Activated CD8-positive, alpha-beta memory T cell treated with anti-CD3 and anti-CD28 coated beads, Interleukin-2, amount 50 U/mL, for 24 hours (primary cell): ENCODE data around the gene PRICKLE3.

ENCODE experiments used
- DNase-seq: peaks from one replicate; pipeline ENCODE4 v3.0.0-alpha.2; 2020; ENCODE audit errors: extremely low read depth

The PRICKLE3 gene

GRCh38 chrX:49208399-49208798 lies 22.2 kb upstream of the PRICKLE3 start:
- DNase-seq = no peak

DNA sequence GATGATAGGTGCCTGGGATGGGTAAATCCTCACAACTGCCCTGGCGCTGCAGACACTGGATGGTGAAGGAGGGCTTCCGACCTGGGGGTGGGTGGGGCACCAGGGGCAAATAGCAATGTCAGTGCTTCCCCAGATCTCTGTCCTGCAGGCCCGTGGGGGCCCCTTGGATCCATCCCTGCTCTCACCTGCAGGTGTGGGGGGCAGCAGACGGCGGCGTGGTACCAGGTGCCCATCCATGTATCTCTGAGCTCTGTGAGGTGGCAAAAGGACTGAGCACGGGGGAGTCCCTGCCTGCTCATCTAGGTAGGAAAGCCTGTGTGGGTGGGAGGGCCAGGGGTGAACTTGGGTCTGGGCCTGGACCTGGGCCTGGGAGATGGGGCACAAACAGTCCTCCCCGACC lies 20.4 kb upstream of the PRICKLE3 start:
- no peak for DNase-seq

DNA sequence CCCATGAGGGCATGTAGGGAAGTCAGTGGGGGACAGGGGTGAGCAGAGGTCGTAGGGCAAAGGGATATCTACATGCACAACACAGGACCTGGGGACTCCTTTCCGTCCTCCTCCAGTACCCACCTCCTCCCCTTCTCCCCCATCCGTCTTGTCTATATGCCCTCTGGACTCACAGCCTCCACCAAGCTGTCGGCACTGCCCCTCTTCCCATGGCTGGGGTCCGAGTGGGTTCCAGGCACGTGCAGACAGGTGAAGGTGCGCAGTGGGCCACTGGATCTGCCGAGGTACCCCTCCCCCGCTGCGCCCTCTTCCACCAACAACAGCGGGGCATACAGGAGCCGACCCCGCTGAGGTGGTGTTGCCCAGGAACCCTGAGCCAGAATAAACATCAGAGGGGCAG lies 19.3 kb upstream of the PRICKLE3 start:
- DNase-seq = no peak

DNA sequence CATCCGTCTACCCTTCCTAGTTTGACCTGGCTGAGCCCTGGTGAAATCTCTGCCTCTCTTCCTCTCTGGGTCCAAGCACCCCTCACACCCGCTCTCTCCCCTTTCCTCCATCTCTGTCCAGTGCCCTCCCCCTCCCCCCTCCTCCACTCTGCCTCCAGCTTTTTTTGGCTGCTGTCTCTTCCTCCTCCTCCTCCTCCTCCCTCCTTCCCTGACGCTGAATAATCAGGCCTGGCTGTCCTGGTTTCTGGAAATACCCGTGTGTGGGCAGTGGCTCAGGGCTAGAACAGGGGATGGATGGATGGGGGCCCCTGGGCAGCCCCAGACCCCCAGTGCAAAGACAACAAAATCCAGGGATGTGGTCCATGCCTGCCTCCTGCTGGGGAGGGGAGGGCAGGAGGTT lies 18.5 kb upstream of the PRICKLE3 start:
- DNase-seq = no peak

DNA sequence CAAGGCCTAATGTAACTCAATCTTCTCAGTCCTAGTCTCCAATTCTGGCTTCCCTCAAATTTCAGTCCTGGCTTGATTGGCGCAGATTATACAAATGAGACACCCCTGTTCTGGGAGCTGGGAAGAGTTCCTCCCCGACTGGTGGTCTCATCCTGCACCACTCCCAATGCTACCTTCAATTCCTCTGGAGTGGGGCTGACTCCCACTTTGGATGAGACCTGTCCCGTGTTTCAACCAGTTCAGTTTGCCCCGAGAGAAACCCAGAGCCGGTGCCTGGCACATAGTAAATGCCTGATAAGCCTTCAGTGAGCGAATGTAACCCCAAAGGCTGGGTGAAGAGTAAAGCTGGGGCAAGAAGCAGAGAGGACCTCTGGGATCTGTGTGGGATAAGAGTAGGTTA lies 17.8 kb upstream of the PRICKLE3 start:
- no peak for DNase-seq

GRCh38 chrX:49203536-49203935 lies 17.4 kb upstream of the PRICKLE3 start:
- DNase-seq = no peak

DNA sequence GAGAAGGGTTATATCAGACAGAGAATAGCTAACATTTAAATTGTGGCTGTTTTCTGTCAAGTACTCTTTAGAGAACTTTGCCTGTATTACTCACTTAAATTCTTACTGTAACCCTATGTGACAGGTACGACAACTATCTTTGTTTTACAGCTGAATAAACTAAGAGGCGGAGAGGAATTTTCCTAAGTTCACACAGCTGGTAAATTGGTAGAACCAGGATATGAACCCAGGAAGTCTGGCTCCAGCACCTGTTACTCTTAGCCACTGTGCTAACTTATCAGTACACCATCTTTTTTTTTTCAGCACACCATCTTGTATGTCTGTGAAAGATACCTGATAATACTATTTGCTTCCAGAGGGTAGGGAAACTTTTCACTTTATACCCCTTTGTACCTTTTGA lies 15.8 kb upstream of the PRICKLE3 start:
- no peak for DNase-seq

DNA sequence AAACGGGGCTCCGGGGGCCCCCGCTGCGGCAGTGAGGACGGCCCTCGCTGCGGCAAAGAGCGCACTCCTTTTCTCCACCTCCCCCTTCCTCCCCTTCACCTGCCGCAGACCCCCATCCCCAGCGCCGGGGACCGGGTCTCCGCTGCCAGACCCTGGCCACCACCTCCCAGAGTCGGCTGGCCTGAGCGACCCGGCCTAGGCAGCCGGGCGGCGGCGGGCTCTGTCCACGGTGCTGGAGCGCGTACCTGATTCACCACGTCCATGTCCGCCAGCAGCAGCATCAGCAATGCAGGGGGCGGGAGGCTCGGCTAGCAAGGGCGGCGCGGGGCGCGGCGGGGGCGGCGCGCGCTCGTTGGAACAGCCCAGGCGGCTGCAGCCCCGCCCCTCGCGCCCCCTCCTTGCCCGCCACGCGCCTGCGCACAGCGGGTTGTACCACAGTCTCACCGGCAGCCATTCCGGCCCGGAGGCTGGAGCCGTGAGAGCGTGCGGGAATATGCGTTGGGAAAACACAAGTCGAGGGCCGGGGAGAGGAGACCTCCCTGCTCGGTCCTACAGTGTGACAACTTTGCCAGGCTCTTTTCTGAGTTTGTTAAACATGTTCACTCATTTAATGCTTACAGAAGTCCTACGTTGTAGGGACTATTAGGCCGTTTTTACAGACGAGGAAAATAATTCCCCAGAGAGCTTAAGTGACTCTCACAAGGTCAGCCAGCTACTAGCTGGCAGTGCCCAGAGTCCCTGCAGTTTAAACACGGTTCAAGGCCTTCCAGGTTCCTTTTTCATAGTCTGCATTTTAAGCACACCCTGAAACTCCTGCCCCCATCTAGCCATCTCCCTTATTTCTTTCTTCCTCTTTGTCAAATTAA lies 14.0 kb upstream of the PRICKLE3 start, which contains the start of gene SYP:
SYP (minus strand) TSS at position 288 of the 866 bp plus-strand sequence; CDS start at position 281, 7 bp downstream.
- peak; percentile 67 for DNase-seq

DNA sequence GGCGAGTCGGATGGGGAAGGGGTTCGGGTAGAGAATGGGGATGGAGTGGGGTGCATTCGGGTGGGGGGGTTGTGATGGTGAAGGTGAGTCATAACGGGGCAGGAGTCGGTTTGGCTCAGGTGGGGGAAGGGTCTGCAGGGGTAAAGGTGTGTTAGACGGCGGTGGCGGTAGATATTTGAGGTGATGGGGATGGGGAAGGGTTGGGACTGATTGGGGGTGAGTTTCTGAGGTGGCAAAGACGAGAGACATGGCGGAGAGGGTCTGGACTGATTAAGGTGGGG lies 13.1 kb upstream of the PRICKLE3 start:
- DNase-seq = no peak

GRCh38 chrX:49198540-49199314 lies 12.6 kb upstream of the PRICKLE3 start:
- DNase-seq = no peak

GRCh38 chrX:49197543-49198087 lies 11.4 kb upstream of the PRICKLE3 start:
- no peak for DNase-seq

DNA sequence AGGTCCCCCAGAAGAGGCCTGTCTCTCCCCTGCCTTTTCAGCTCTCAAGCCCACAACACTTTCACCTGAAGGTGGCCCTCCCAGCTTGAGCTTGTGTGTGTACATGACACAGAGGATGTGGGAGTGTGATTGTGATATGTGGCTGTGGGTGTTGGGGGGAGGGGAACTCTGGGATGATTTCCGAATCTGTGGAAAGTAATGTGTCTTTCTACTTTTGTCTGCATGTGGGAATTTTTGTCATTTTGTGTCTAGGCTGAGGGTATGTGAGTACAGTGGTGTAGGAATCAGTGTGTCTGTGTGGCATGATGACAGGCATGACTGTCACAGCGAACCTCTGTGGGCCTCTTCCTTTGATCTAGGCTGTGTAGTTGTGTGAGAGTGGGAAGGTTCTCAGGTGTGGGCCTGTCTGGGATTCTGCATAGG lies 7.4 kb upstream of the PRICKLE3 start:
- no peak for DNase-seq

- no peak for DNase-seq
Observed at GRCh38 chrX:49192722-49193328, 6.7 kb upstream of the PRICKLE3 start.

GRCh38 chrX:49191574-49192011 lies 5.4 kb upstream of the PRICKLE3 start:
- no peak for DNase-seq

- peak; percentile 59 for DNase-seq
Observed at GRCh38 chrX:49190821-49191573, 4.8 kb upstream of the PRICKLE3 start.

- no peak for DNase-seq
Observed at GRCh38 chrX:49189606-49190005, 3.4 kb upstream of the PRICKLE3 start.

- no peak for DNase-seq
Observed at GRCh38 chrX:49188468-49189076, 2.4 kb upstream of the PRICKLE3 start.

DNA sequence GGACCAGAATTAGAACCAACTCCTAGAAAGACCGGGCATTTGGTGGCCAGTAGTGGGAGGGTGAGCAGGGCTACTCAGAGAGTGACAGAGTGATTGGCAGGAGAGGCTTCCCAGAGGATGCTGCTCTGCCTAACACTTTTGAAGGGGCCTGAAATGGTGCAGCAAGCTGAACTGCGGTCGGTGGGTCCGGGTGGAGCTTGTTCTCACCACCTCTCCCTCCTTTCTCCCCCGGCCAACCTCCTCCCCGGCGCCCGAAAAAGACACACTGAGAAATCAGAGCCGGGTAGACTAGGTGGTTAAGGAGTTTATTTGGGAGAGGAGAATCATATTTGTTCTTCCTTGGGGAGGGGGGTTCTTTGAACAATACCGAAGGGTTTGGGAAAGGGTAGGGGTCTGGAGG lies 1.4 kb upstream of the PRICKLE3 start:
- no peak for DNase-seq

- DNase-seq = no peak
Observed at GRCh38 chrX:49187028-49187394, 838 bp upstream of the PRICKLE3 start.

- no peak for DNase-seq
Observed at GRCh38 chrX:49184294-49185281, 1.6 kb downstream of the PRICKLE3 start.
